HepG2 (cell line): ENCODE measurements around the gene PPM1F. TPM values are rescaled to one million over a fixed set of nuclear protein-coding genes. Genes with fewer than 3 reads are reported as not detected.
A peak's percentile ranks its signal among the peaks of the same experiment; 100 is the strongest.

Experiments used
- GMEB1 ChIP-seq: sonication (generic); formaldehyde crosslinking; IDR thresholded peaks from 2 replicates; pipeline ENCODE4 v1.5.1; 2020; ENCODE audit warnings: missing genetic modification reagents, mild to moderate bottlenecking, borderline replicate concordance
- HNF4A ChIP-seq: sonication (generic); formaldehyde crosslinking; IDR thresholded peaks from 2 replicates; pipeline ENCODE4 v1.4.0; 2020; ENCODE audit warnings: missing genetic modification reagents
- JUN ChIP-seq: sonication (generic); formaldehyde crosslinking; IDR thresholded peaks from 2 replicates; pipeline ENCODE4 v1.4.0; 2020; ENCODE audit warnings: mild to moderate bottlenecking, missing genetic modification reagents
- NFAT5 ChIP-seq: sonication (generic); formaldehyde crosslinking; IDR thresholded peaks from 2 replicates; pipeline ENCODE4 v1.4.0; 2020; ENCODE audit warnings: missing genetic modification reagents
- NR2C2 ChIP-seq: sonication (generic); formaldehyde crosslinking; IDR thresholded peaks from 2 replicates; pipeline ENCODE4 v1.4.0; 2020; ENCODE audit warnings: missing genetic modification reagents, mild to moderate bottlenecking, moderate library complexity, borderline replicate concordance
- RBM39 ChIP-seq: fragments of 200-400 bp; formaldehyde crosslinking; IDR thresholded peaks from one replicate; pipeline ENCODE4 v1.6.1; 2018; ENCODE audit warnings: antibody characterized with exemption, mild to moderate bottlenecking, low read depth, low read length; ENCODE audit not compliant: poor library complexity, severe bottlenecking
- U2AF2 ChIP-seq: fragments of 200-400 bp; formaldehyde crosslinking; IDR thresholded peaks from 2 replicates; pipeline ENCODE4 v1.6.1; 2017; ENCODE audit warnings: low read depth, mild to moderate bottlenecking, low read length
- ZBTB7B ChIP-seq: sonication (generic); formaldehyde crosslinking; IDR thresholded peaks from 2 replicates; pipeline ENCODE4 v1.4.0; 2020; ENCODE audit warnings: missing genetic modification reagents
- ZFAT ChIP-seq: sonication (generic); formaldehyde crosslinking; conservative IDR thresholded peaks from 2 replicates; pipeline ENCODE4 v1.8.1; 2023; ENCODE audit warnings: missing genetic modification reagents, inconsistent platforms
- ZFYVE20 ChIP-seq: sonication (generic); formaldehyde crosslinking; IDR thresholded peaks from 2 replicates; pipeline ENCODE4 v1.8.0; 2023; ENCODE audit warnings: low read depth, mild to moderate bottlenecking, moderate library complexity, missing genetic modification reagents, borderline replicate concordance
- ZMAT3 ChIP-seq: sonication (generic); formaldehyde crosslinking; conservative IDR thresholded peaks from 2 replicates; pipeline ENCODE4 v1.7.0; 2021; ENCODE audit warnings: missing genetic modification reagents
- ZNF703 ChIP-seq: sonication (generic); formaldehyde crosslinking; IDR thresholded peaks from 2 replicates; pipeline ENCODE4 v1.5.1; 2020; ENCODE audit warnings: missing genetic modification reagents, mild to moderate bottlenecking, moderate library complexity, borderline replicate concordance
- polyA plus RNA-seq, 8 experiments: library from polyadenylated mRNA; depleted of rRNA in 3 of 8; stranded (reverse) in 7 of 8; unstranded in 1 of 8; fragments of >200 nt; fragmentation: Illumina TruSeq in 4 of 8; extraction: Trizol in 4 of 8; gene quantifications; 2 replicates each; pipeline versions ENCODE4 v1.2.1 to v1.2.3, GENCODE V29; 2011 to 2016; ENCODE audit warnings: low read depth in 4 of 8, missing spikeins in 1 of 8, mixed read lengths in 1 of 8; ENCODE audit not compliant: insufficient read depth in 1 of 8
- total RNA-seq, 5 experiments: library from RNA; depleted of rRNA; stranded (reverse); fragments of >200 nt; fragmentation: Illumina TruSeq; extraction: Trizol; gene quantifications; 2 replicates each; pipeline ENCODE4 v1.2.3, GENCODE V29; 2016; ENCODE audit warnings: low read depth in 1 of 5
- TF ChIP-seq, protein P1 (sequence below): sonication (generic); formaldehyde crosslinking; IDR thresholded peaks from 2 replicates; pipeline ENCODE4 v1.4.0; 2020; ENCODE audit warnings: mild to moderate bottlenecking, missing genetic modification reagents, borderline replicate concordance
- TF ChIP-seq, protein P2 (sequence below): sonication (generic); formaldehyde crosslinking; IDR thresholded peaks from 2 replicates; pipeline ENCODE4 v1.5.1; 2020; ENCODE audit warnings: missing genetic modification reagents, mild to moderate bottlenecking, borderline replicate concordance

The PPM1F gene
- total and polyA plus RNA-seq, 2 of the 13 experiments (the other 11 are each of a cell fraction or from before 2014, with no cell fraction given) = 11.0 to 19.6 TPM

- peak; percentile 77; the same call in 1 of the 2 replicates for TF ChIP-seq GMEB1 (CRISPR knock-in tag)
- TF ChIP-seq JUN = 0 out of 2 replicates have a peak, but pooled peaks have one; percentile 49
- peak; percentile 96 for TF ChIP-seq RBM39
- no peak for TF ChIP-seq U2AF2
- no peak for TF ChIP-seq ZNF703 (CRISPR knock-in tag)
- TF ChIP-seq ZFYVE20 (CRISPR knock-in tag) = no peak
- TF ChIP-seq, protein P1, sequence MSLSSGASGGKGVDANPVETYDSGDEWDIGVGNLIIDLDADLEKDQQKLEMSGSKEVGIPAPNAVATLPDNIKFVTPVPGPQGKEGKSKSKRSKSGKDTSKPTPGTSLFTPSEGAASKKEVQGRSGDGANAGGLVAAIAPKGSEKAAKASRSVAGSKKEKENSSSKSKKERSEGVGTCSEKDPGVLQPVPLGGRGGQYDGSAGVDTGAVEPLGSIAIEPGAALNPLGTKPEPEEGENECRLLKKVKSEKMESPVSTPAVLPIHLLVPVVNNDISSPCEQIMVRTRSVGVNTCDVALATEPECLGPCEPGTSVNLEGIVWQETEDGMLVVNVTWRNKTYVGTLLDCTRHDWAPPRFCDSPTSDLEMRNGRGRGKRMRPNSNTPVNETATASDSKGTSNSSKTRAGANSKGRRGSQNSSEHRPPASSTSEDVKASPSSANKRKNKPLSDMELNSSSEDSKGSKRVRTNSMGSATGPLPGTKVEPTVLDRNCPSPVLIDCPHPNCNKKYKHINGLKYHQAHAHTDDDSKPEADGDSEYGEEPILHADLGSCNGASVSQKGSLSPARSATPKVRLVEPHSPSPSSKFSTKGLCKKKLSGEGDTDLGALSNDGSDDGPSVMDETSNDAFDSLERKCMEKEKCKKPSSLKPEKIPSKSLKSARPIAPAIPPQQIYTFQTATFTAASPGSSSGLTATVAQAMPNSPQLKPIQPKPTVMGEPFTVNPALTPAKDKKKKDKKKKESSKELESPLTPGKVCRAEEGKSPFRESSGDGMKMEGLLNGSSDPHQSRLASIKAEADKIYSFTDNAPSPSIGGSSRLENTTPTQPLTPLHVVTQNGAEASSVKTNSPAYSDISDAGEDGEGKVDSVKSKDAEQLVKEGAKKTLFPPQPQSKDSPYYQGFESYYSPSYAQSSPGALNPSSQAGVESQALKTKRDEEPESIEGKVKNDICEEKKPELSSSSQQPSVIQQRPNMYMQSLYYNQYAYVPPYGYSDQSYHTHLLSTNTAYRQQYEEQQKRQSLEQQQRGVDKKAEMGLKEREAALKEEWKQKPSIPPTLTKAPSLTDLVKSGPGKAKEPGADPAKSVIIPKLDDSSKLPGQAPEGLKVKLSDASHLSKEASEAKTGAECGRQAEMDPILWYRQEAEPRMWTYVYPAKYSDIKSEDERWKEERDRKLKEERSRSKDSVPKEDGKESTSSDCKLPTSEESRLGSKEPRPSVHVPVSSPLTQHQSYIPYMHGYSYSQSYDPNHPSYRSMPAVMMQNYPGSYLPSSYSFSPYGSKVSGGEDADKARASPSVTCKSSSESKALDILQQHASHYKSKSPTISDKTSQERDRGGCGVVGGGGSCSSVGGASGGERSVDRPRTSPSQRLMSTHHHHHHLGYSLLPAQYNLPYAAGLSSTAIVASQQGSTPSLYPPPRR = peak; percentile 73
- peak; percentile 53; the same call in 1 of the 2 replicates for TF ChIP-seq HNF4A (CRISPR knock-in tag)
- TF ChIP-seq NFAT5 = peak; percentile 81; the same call in 1 of the 2 replicates
- peak; percentile 89 for TF ChIP-seq ZBTB7B (CRISPR knock-in tag)
- no peak for TF ChIP-seq ZFAT
- TF ChIP-seq NR2C2 (CRISPR knock-in tag) = peak; percentile 83
- TF ChIP-seq, protein P2, sequence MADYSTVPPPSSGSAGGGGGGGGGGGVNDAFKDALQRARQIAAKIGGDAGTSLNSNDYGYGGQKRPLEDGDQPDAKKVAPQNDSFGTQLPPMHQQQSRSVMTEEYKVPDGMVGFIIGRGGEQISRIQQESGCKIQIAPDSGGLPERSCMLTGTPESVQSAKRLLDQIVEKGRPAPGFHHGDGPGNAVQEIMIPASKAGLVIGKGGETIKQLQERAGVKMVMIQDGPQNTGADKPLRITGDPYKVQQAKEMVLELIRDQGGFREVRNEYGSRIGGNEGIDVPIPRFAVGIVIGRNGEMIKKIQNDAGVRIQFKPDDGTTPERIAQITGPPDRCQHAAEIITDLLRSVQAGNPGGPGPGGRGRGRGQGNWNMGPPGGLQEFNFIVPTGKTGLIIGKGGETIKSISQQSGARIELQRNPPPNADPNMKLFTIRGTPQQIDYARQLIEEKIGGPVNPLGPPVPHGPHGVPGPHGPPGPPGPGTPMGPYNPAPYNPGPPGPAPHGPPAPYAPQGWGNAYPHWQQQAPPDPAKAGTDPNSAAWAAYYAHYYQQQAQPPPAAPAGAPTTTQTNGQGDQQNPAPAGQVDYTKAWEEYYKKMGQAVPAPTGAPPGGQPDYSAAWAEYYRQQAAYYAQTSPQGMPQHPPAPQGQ (CRISPR knock-in tag) = 0 out of 2 replicates have a peak, but pooled peaks have one; percentile 67
- TF ChIP-seq ZMAT3 = 0 out of 2 replicates have a peak, but pooled peaks have one; percentile 36
Observed at GRCh38 chr22:21982338-21982965, 29.8 kb upstream of the PPM1F start, which contains the start of gene TOP3B (continued).
